Coronary artery (tissue), 2 donors: ENCODE measurements around the gene ASGR1.

ENCODE experiments used
- DNase-seq: peaks from one replicate; pipeline ENCODE4 v3.0.0-alpha.2; 2017; ENCODE audit warnings: low spot score
- H3K27ac ChIP-seq, 2 donors: fragments of 200-600 bp; sonication (generic); one replicate each; pipeline ENCODE4 v1.5.1; 2016 to 2019
- H3K4me3 ChIP-seq: fragments of 200-600 bp; sonication (generic); 2 replicates; pipeline ENCODE4 v1.5.1; 2016; ENCODE audit warnings: mild to moderate bottlenecking, moderate library complexity
- TF ChIP-seq, protein P1 (sequence below): fragments of 200-600 bp; sonication (generic); IDR thresholded peaks from one replicate; pipeline ENCODE4 v1.5.1; 2019; ENCODE audit warnings: antibody characterized with exemption

The ASGR1 gene

GRCh38 chr17:7207120-7208001 lies 28.2 kb upstream of the ASGR1 start:
- no peak overlapping the region for H3K27ac ChIP-seq
- H3K4me3 ChIP-seq, result no peak overlapping the region
- DNase-seq, result no peak
- TF ChIP-seq, protein P1, sequence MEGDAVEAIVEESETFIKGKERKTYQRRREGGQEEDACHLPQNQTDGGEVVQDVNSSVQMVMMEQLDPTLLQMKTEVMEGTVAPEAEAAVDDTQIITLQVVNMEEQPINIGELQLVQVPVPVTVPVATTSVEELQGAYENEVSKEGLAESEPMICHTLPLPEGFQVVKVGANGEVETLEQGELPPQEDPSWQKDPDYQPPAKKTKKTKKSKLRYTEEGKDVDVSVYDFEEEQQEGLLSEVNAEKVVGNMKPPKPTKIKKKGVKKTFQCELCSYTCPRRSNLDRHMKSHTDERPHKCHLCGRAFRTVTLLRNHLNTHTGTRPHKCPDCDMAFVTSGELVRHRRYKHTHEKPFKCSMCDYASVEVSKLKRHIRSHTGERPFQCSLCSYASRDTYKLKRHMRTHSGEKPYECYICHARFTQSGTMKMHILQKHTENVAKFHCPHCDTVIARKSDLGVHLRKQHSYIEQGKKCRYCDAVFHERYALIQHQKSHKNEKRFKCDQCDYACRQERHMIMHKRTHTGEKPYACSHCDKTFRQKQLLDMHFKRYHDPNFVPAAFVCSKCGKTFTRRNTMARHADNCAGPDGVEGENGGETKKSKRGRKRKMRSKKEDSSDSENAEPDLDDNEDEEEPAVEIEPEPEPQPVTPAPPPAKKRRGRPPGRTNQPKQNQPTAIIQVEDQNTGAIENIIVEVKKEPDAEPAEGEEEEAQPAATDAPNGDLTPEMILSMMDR, result no peak

- DNase-seq, result no peak
- Histone ChIP-seq H3K4me3 (peak overlapping the region; percentile 76), H3K27ac (peak overlapping the region; percentile 57 to 70)
- TF ChIP-seq, protein P1, result no peak
Observed at GRCh38 chr17:7205561-7205960, 26.4 kb upstream of the ASGR1 start.

DNA sequence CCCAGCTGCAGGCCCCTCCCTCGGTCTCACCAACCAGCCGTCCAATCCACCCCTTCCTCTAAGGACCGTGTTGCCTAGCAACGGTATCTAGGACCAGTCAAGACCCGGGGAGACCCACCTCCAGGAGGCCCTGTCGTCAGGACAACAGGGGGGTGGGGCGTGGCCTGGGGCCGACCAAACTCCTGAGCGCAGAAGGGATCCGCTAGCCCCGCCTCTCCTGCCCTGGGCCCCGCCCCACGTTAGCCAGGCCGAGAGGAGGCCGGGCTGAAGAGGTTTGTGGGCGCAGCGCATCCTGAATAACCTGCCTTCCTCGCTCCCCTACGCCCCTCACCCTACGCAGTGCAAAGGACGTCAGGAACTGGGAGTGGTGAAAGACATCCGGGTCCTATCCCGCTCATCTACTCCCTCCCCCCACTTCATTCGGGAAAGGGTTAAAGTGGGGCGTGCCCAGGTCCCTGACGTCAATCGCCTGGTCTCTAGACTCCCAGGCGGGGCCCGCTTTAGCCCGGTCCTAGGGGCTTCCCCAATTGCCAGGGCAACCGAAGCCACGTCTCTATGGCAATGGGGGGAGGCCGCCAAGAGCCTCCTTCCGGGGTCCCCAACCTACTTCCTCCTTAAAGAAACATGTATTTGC lies 25.8 kb upstream of the ASGR1 start:
- peak overlapping the region; percentile 76 for H3K4me3 ChIP-seq
- TF ChIP-seq, protein P1, result no peak
- H3K27ac ChIP-seq, result peak overlapping the region; percentile 57 to 70
- peak; percentile 91 for DNase-seq

DNA sequence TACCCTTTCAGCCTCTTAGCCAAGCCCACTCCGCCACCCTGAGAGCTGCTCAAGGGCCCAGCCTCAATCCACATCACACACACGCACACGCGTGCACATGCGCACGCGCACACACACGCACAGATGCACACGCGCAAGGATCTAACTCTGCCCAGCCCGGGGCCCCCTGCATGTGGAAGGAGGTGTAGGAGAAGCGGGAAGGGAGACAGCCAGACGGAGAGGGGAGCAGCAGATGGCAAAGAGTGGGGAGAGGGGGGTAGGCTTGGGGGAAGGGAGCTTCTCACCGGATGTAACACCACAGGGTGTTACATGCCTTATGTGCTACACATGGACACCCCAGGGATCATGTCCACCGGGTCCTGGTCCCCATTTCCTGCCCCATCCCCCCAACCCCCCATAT lies 25.2 kb upstream of the ASGR1 start:
- Histone ChIP-seq H3K4me3 (peak overlapping the region; percentile 76), H3K27ac (peak overlapping the region; percentile 57 to 70)
- TF ChIP-seq, protein P1, result no peak
- DNase-seq, result no peak

- TF ChIP-seq, protein P1, result no peak
- Histone ChIP-seq H3K27ac (no peak overlapping the region), H3K4me3 (no peak overlapping the region)
- no peak for DNase-seq
Observed at GRCh38 chr17:7203391-7203790, 24.2 kb upstream of the ASGR1 start.

- no peak for DNase-seq
- TF ChIP-seq, protein P1, result no peak
Observed at GRCh38 chr17:7196651-7197401, 17.7 kb upstream of the ASGR1 start.

More at GRCh38 chr17:7196651-7197401, 17.7 kb upstream of the ASGR1 start:
- H3K27ac ChIP-seq, result no peak overlapping the region
- H3K4me3 ChIP-seq, result no peak overlapping the region
